ENCODE results near the gene ZNF723. TPM values are rescaled to one million over a fixed set of nuclear protein-coding genes. Genes with fewer than 3 reads are reported as not detected.
"Not testable (repeated sequence)": the region's sequence is repeated elsewhere in the genome, so short reads cannot be mapped to it uniquely, and the experiment has no call there.

ZNF723 gene
- total RNA-seq (not detected in 2 replicates), polyA plus RNA-seq (not detected in 2 replicates), polyA minus RNA-seq (ENCODE audit: low replicate concordance) (not detected in 2 replicates)
- polyA plus RNA-seq (2012) = not detected in 2 replicates

- no peak for TF ChIP-seq EZH2 (IDR thresholded peaks at IDR 0.05; ENCODE audit: low read length, missing control alignments)
- TF ChIP-seq, protein P1, sequence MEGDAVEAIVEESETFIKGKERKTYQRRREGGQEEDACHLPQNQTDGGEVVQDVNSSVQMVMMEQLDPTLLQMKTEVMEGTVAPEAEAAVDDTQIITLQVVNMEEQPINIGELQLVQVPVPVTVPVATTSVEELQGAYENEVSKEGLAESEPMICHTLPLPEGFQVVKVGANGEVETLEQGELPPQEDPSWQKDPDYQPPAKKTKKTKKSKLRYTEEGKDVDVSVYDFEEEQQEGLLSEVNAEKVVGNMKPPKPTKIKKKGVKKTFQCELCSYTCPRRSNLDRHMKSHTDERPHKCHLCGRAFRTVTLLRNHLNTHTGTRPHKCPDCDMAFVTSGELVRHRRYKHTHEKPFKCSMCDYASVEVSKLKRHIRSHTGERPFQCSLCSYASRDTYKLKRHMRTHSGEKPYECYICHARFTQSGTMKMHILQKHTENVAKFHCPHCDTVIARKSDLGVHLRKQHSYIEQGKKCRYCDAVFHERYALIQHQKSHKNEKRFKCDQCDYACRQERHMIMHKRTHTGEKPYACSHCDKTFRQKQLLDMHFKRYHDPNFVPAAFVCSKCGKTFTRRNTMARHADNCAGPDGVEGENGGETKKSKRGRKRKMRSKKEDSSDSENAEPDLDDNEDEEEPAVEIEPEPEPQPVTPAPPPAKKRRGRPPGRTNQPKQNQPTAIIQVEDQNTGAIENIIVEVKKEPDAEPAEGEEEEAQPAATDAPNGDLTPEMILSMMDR (conservative IDR thresholded peaks at IDR 0.05 in 1 of 2, IDR thresholded peaks at IDR 0.05 in 1 of 2; ENCODE audit: low read depth in 1 of 2, low read length in 2 of 2) = no peak
- no peaks in the 10 kb centered on the region for H3K36me3 ChIP-seq (ENCODE audit: control insufficient read depth, insufficient read depth, low read length)
- no peak within 1 kb of the TSS for H3K4me3 ChIP-seq (replicated peaks in 1 of 4; ENCODE audit: control extremely low read depth in 1 of 4, insufficient read depth in 1 of 4, low read depth in 3 of 4, low read length in 4 of 4)
- no peaks in the 10 kb centered on the region for H3K9me3 ChIP-seq (ENCODE audit: control insufficient read depth, insufficient read depth, low read depth, low read length)
- H3K9ac ChIP-seq (ENCODE audit: insufficient read depth, low read length) = no peak within 1 kb of the TSS
- H3K79me2 ChIP-seq (ENCODE audit: control insufficient read depth, insufficient read depth, low read length) = no peaks in the 10 kb centered on the region
- H2AFZ ChIP-seq (ENCODE audit: low read length) = no peak within 1 kb of the TSS
- H3K27me3 ChIP-seq (ENCODE audit: control insufficient read depth, insufficient read depth, low read length) = no peaks in the 10 kb centered on the region
- no peaks in the 10 kb centered on the region for H3K4me1 ChIP-seq (ENCODE audit: control insufficient read depth, extremely low read depth, insufficient read depth, low read length)
- H3K27ac ChIP-seq (ENCODE audit: insufficient read depth, low read length) = no peak within 1 kb of the TSS
- H3K4me2 ChIP-seq (ENCODE audit: extremely low read depth, insufficient read depth, low read length) = no peak within 1 kb of the TSS
- no peak for DNase-seq (ENCODE audit: low read depth in 2 of 2)
- H4K20me1 ChIP-seq (ENCODE audit: control insufficient read depth, extremely low read depth, insufficient read depth, low read length) = no peaks in the 10 kb centered on the region
Observed at GRCh38 chr19:22832031-22832762, at the start of gene ZNF723. Gene ZNF723 (plus strand): TSS chr19:22832291. CDS start chr19:22832380, 89 bp downstream.

GRCh38 chr19:22783651-22784410 is 48.3 kb upstream of the ZNF723 start, which contains the start of gene ZNF99:
Gene ZNF99 (minus strand): TSS chr19:22784151. CDS start chr19:22784016, 135 bp downstream.
- TF ChIP-seq, protein P1 (conservative IDR thresholded peaks at IDR 0.05 in 1 of 2, IDR thresholded peaks at IDR 0.05 in 1 of 2; ENCODE audit: low read depth in 1 of 2, low read length in 2 of 2) = no peak
- no peak for DNase-seq (ENCODE audit: low read depth in 2 of 2)
- Histone ChIP-seq H3K4me3 (replicated peaks in 1 of 4; ENCODE audit: control extremely low read depth in 1 of 4, insufficient read depth in 1 of 4, low read depth in 3 of 4, low read length in 4 of 4) (no peak within 1 kb of the TSS), H3K27ac (ENCODE audit: insufficient read depth, low read length) (no peak within 1 kb of the TSS), H3K9ac (ENCODE audit: insufficient read depth, low read length) (no peak within 1 kb of the TSS), H3K9me3 (ENCODE audit: control insufficient read depth, insufficient read depth, low read depth, low read length) (no peaks in the 10 kb centered on the region), H3K4me2 (ENCODE audit: extremely low read depth, insufficient read depth, low read length) (no peak within 1 kb of the TSS), H3K27me3 (ENCODE audit: control insufficient read depth, insufficient read depth, low read length) (no peaks in the 10 kb centered on the region), H3K79me2 (ENCODE audit: control insufficient read depth, insufficient read depth, low read length) (no peaks in the 10 kb centered on the region), H3K36me3 (ENCODE audit: control insufficient read depth, insufficient read depth, low read length) (no peaks in the 10 kb centered on the region), H4K20me1 (ENCODE audit: control insufficient read depth, extremely low read depth, insufficient read depth, low read length) (no peaks in the 10 kb centered on the region), H2AFZ (ENCODE audit: low read length) (no peak within 1 kb of the TSS), H3K4me1 (ENCODE audit: control insufficient read depth, extremely low read depth, insufficient read depth, low read length) (no peaks in the 10 kb centered on the region)

DNA sequence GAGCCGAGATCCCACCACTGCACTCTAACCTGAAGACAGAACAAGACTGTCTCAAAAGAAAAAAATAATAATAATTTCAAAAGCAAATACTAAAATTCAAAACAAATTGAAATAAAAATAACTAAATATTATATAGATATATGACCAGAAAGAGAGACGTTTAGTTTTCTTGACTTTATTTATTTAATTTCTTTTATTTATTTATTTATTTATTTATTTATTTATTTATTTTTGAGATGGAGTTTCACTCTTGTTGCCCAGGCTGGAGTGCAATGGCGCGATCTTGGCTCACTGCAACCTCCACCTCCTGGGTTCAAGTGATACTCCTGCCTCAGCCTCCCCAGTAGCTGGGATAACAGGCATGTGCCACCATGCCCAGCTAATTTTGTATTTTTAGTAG is 39.2 kb upstream of the ZNF723 start:
- not testable (repeated sequence) for H2AFZ ChIP-seq (ENCODE audit: low read length); H3K36me3 ChIP-seq (ENCODE audit: control insufficient read depth, insufficient read depth, low read length); H3K4me2 ChIP-seq (ENCODE audit: extremely low read depth, insufficient read depth, low read length); H3K79me2 ChIP-seq (ENCODE audit: control insufficient read depth, insufficient read depth, low read length); H3K27ac ChIP-seq (ENCODE audit: insufficient read depth, low read length); H3K27me3 ChIP-seq (ENCODE audit: control insufficient read depth, insufficient read depth, low read length); H3K4me3 ChIP-seq (replicated peaks in 1 of 4; ENCODE audit: control extremely low read depth in 1 of 4, insufficient read depth in 1 of 4, low read depth in 3 of 4, low read length in 4 of 4); H4K20me1 ChIP-seq (ENCODE audit: control insufficient read depth, extremely low read depth, insufficient read depth, low read length); H3K9ac ChIP-seq (ENCODE audit: insufficient read depth, low read length); DNase-seq (ENCODE audit: low read depth in 2 of 2); H3K9me3 ChIP-seq (ENCODE audit: control insufficient read depth, insufficient read depth, low read depth, low read length); H3K4me1 ChIP-seq (ENCODE audit: control insufficient read depth, extremely low read depth, insufficient read depth, low read length)
